Left lung (tissue), 10 donors: Measurements from ENCODE around the gene CTNNA3. TPM values are rescaled to one million over a fixed set of nuclear protein-coding genes. Genes with fewer than 3 reads are reported as not detected.
A peak's percentile ranks its signal among the peaks of the same experiment; 100 is the strongest.

Source experiments
- ATAC-seq: fragments of 200-7000 bp; cut with Tn5 transposase; one replicate; pipeline ENCODE4 v1.9.1; 2020; ENCODE audit warnings: moderate library complexity
- DNase-seq, 4 donors: peaks; one replicate each; pipeline ENCODE4 v3.0.0-alpha.2; 2013 to 2020
- H3K27ac ChIP-seq, 2 donors: fragments of 200-600 bp; sonication (generic) in 1 of 2; one replicate each; pipeline versions ENCODE4 v1.5.0 to v1.8.0; 2020 to 2021
- H3K27me3 ChIP-seq, 2 donors: fragments of 200-600 bp; sonication (generic) in 1 of 2; one replicate each; pipeline versions ENCODE4 v1.5.0 to v1.8.0; 2020 to 2021
- H3K36me3 ChIP-seq, 2 donors: fragments of 200-600 bp; sonication (generic) in 1 of 2; one replicate each; pipeline versions ENCODE4 v1.5.0 to v1.8.0; 2020 to 2021
- H3K4me1 ChIP-seq, 2 donors: fragments of 200-600 bp; one replicate each; pipeline ENCODE4 v1.8.0; 2021
- H3K4me3 ChIP-seq, 2 donors: fragments of 200-600 bp; sonication (generic) in 1 of 2; one replicate each; pipeline versions ENCODE4 v1.5.0 to v1.8.0; 2020 to 2021; ENCODE audit warnings: mild to moderate bottlenecking in 1 of 2
- H3K9me3 ChIP-seq, 2 donors: fragments of 200-600 bp; sonication (generic) in 1 of 2; one replicate each; pipeline versions ENCODE4 v1.5.0 to v1.8.0; 2020 to 2021
- intact Hi-C, 2 donors: fragments of 100-400 bp; cut with DNase I; formaldehyde crosslinking; loops; one replicate each; pipeline versions ENCODE4 v1.11.2 to v1.14.2; 2022
- polyA plus RNA-seq, 6 donors: library from polyadenylated mRNA; unstranded; fragments of 120-200 nt; gene quantifications; one replicate each; pipeline ENCODE4 v1.2.1, GENCODE V29; 2013; ENCODE audit not compliant: insufficient read length in 6 of 6
- total RNA-seq, 2 donors: library from RNA; stranded (reverse); fragmentation: NEBNext Ultra II Directional; extraction: Animal tissue kit (Norgen Biotek cat#: 25700); gene quantifications; one replicate each; pipeline ENCODE4 v1.2.1, GENCODE V29; 2021
- TF ChIP-seq, protein P1 (sequence below), 2 donors: fragments of 200-600 bp; sonication (generic) in 1 of 2; IDR thresholded peaks; one replicate each; pipeline versions ENCODE4 v1.5.0 to v1.8.0; 2021; ENCODE audit warnings: antibody characterized with exemption in 2 of 2
- donor health status: DM: no; HTN: yes; CAD: no.
- donor health status: DM: no; HTN: no; CAD: no.

Gene CTNNA3
- total and polyA plus RNA-seq, 8 donors = 1.1 to 8.2 (median 6.6) TPM; not detected in 1

DNA sequence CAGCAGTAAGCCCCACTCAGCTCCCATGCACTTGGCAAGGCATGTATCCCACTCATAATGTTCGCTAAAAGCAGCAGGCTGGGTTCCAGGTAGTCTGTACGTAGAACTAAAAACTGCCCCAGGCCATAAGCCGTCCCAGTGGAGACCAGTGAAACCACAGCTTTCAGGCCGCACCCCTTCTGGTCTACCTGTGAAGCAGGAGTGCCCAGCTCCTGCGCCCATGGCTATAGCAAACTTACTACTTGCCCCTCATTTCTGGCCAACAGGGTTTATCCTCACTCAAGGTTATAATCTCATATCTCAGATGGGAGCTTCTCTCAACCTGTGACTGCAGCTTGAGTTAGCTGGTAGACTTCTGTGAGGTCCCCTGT is 1108.3 kb downstream of the CTNNA3 start:
- H3K4me3 ChIP-seq = no peak overlapping the region
- intact Hi-C loops = no loop called here
- ATAC-seq = no peak

DNA sequence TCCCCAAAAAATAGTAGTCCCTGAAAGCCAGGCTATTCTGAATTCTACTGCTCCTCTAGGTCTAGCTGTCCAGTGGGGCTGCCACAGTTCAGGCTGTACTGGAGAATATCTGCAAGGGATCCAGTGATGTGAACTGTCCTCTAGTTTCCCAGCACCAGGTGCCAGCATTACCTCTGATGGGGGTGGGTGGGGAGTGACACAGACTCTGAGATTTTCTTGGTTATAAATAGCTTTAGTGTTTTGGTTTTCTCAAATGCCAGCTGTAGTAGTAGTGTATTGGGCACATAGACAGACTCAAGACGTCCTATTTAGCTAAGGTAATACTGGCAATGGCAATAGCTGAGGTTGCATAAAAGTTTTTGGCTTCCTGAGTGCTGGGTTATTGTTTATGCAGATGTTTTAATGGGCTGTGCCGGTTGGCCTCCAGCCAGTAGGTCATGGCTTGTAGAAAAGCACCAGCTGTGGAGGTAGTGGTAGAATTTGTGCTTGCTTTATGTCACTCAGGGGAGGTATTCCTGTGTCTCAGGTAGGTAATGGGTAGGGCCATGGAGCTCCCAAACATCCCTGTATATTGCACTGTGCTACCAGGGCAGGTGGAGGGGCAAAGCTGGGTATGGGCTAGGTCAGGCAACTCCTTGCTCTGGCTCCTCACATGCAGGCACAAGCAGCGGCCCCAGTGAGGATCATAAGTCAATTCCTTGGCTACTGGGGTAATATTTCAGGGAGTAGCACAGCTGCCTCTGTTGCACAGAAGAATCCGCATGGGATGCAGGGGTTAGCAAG is 1108.9 kb downstream of the CTNNA3 start:
- no peak for DNase-seq
- no peaks in the 10 kb centered on the region for H3K4me1 ChIP-seq
- no peaks in the 10 kb centered on the region for H3K27me3 ChIP-seq
- TF ChIP-seq, protein P1, sequence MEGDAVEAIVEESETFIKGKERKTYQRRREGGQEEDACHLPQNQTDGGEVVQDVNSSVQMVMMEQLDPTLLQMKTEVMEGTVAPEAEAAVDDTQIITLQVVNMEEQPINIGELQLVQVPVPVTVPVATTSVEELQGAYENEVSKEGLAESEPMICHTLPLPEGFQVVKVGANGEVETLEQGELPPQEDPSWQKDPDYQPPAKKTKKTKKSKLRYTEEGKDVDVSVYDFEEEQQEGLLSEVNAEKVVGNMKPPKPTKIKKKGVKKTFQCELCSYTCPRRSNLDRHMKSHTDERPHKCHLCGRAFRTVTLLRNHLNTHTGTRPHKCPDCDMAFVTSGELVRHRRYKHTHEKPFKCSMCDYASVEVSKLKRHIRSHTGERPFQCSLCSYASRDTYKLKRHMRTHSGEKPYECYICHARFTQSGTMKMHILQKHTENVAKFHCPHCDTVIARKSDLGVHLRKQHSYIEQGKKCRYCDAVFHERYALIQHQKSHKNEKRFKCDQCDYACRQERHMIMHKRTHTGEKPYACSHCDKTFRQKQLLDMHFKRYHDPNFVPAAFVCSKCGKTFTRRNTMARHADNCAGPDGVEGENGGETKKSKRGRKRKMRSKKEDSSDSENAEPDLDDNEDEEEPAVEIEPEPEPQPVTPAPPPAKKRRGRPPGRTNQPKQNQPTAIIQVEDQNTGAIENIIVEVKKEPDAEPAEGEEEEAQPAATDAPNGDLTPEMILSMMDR (IDR thresholded peaks at IDR 0.05) = no peak
- H3K27ac ChIP-seq = no peak overlapping the region
- no peak for ATAC-seq
- no peaks in the 10 kb centered on the region for H3K9me3 ChIP-seq
- H3K4me3 ChIP-seq = no peak overlapping the region
- H3K36me3 ChIP-seq = no peaks in the 10 kb centered on the region
- intact Hi-C loops = no loop called here

More for the DNA sequence above, 1108.3 kb downstream of the CTNNA3 start:
- no peaks in the 10 kb centered on the region for H3K36me3 ChIP-seq
- no peaks in the 10 kb centered on the region for H3K9me3 ChIP-seq
- no peaks in the 10 kb centered on the region for H3K27me3 ChIP-seq
- peak in 1 of 4 donors; percentile 18 for DNase-seq
- TF ChIP-seq, protein P1 (IDR thresholded peaks at IDR 0.05) = no peak
- H3K4me1 ChIP-seq = no peaks in the 10 kb centered on the region
- H3K27ac ChIP-seq = no peak overlapping the region

DNA sequence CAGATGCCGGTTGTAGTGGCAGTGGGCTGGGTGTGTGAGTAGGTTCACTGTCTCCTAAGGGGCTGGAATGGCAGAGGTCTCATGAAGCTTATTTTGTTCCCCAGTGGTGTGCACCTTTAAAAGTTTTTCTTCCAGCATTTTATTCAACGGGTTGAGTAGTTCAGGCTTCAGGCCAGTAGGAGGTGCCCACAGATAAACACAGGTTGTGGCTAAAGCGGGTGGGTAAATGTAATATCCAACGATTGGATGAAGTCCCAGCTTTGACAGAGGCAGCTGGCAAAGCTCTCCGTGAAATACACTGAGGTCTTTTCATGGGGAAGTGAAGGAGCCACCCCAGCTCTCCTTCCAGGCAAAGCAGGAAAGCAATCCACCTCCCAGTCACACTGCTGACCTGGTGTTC is 1109.9 kb downstream of the CTNNA3 start:
- Histone ChIP-seq H3K27ac (no peak overlapping the region), H3K4me1 (no peaks in the 10 kb centered on the region), H3K36me3 (no peaks in the 10 kb centered on the region), H3K27me3 (no peaks in the 10 kb centered on the region), H3K4me3 (no peak overlapping the region), H3K9me3 (no peaks in the 10 kb centered on the region)
- DNase-seq (no peak), ATAC-seq (no peak)
- TF ChIP-seq, protein P1 (IDR thresholded peaks at IDR 0.05) = no peak
- intact Hi-C loops = no loop called here

DNA sequence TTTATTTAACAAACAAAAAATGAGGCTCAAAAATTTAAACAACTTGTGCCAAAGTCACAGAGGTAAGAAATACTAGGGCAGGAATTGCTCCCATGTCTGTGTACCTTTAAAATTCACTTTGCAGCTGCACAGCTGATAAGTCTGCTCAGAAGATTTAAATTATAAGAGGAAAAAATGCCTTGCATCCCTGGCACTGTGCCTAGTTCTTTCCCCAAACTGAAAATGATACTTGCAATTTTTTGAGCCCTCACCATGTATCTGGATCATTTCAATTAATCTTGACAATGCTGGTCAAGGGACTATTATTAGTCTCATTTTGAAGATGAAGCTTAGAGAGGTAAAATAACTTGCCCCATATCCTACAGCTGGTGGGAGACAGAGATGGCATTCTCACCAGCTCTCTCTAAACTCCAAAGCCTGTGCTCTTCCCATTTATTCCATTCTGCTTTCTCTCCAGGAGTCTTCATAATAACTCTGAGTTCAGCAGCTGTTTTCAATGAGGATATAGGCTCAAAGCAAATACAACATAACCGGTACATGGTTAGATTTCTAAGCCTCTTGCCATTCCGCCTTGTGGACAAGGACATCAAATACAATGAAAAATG is 1120.6 kb downstream of the CTNNA3 start:
- no peak overlapping the region for H3K4me3 ChIP-seq
- H3K36me3 ChIP-seq = no peaks in the 10 kb centered on the region
- intact Hi-C loops = no loop called here
- DNase-seq (no peak), ATAC-seq (no peak)
- no peaks in the 10 kb centered on the region for H3K27me3 ChIP-seq
- H3K4me1 ChIP-seq = no peaks in the 10 kb centered on the region
- H3K9me3 ChIP-seq = no peaks in the 10 kb centered on the region
- TF ChIP-seq, protein P1 (IDR thresholded peaks at IDR 0.05) = no peak
- no peak overlapping the region for H3K27ac ChIP-seq

DNA sequence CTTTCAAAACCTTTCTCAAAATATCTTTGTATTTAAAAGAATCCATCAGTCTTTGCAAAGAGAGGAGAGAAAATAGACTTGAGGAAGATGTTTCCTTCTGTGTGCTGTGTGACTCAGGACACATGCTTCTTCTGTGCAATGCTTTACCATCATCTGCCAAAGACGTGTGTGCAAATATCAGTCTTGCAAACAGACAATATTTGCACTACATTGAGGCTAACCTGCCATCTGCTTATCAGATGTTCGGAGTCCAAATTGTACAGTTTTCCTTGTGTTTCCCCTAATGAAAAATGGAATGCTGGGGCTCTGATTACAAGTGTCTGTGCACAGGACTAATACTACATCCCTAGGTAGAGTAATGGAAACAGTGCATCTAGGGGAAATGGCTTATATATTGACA is 1123.3 kb downstream of the CTNNA3 start:
- TF ChIP-seq, protein P1 (IDR thresholded peaks at IDR 0.05) = no peak
- intact Hi-C loops = no loop called here
- Histone ChIP-seq H3K27me3 (no peaks in the 10 kb centered on the region), H3K4me1 (no peaks in the 10 kb centered on the region), H3K4me3 (no peak overlapping the region), H3K36me3 (no peaks in the 10 kb centered on the region), H3K9me3 (no peaks in the 10 kb centered on the region), H3K27ac (no peak overlapping the region)
- no peak for ATAC-seq
- no peak for DNase-seq
